Panc1 (cell line): ENCODE results near the gene SORL1. TPM values are rescaled to one million over a fixed set of nuclear protein-coding genes. Genes with fewer than 3 reads are reported as not detected.

Source experiments
- ATAC-seq: fragments of 200-7000 bp; cut with Tn5 transposase; 2 replicates; pipeline ENCODE4 v1.9.1; 2020; ENCODE audit warnings: mild to moderate bottlenecking, moderate library complexity
- BruUV-seq: library from RNA; stranded (reverse); fragments of 400-500 nt; replicated peaks from 2 replicates; lab custom pipeline; 2021; lab: Mats Ljungman, UMichigan
- CTCF ChIA-PET: fragments of 300-600 bp; sonication (Branson Sonifier 250); formaldehyde crosslinking; loops from one replicate; lab custom pipeline; 2022; ENCODE audit warnings: antibody characterized with exemption; lab: Charles Lee
- POLR2A ChIA-PET: fragments of 300-600 bp; sonication (Branson Sonifier 250); formaldehyde crosslinking; loops from one replicate; lab custom pipeline; 2022; ENCODE audit warnings: antibody characterized with exemption; lab: Charles Lee
- DNase-seq: peaks from one replicate; pipeline ENCODE4 v3.0.0-alpha.2; 2010; ENCODE audit warnings: low read depth, low spot score
- H3K27ac ChIP-seq: 2 replicates; pipeline ENCODE4 v1.5.1; 2011; ENCODE audit warnings: mild to moderate bottlenecking, low read length, inconsistent platforms
- H3K27me3 ChIP-seq: fragments of 200-500 bp; sonication (Bioruptor generic); 2 replicates; pipeline ENCODE4 v1.6.0; 2014; ENCODE audit warnings: low read length, inconsistent platforms; ENCODE audit not compliant: control insufficient read depth, insufficient read depth
- H3K36me3 ChIP-seq: fragments of 200-500 bp; sonication (Bioruptor generic); 2 replicates; pipeline ENCODE4 v1.5.1; 2014; ENCODE audit warnings: inconsistent platforms, mild to moderate bottlenecking, low read length, moderate library complexity; ENCODE audit not compliant: control insufficient read depth, insufficient read depth
- H3K4me1 ChIP-seq: 2 replicates; pipeline ENCODE4 v1.5.1; 2011; ENCODE audit warnings: inconsistent platforms, mild to moderate bottlenecking, low read length, moderate library complexity; ENCODE audit not compliant: control insufficient read depth, insufficient read depth
- H3K4me3 ChIP-seq, 2 experiments: 2 replicates each; pipeline ENCODE4 v1.5.1; 2011 to 2012; ENCODE audit warnings: low read depth in 2 of 2, low read length in 2 of 2, mild to moderate bottlenecking in 2 of 2, inconsistent platforms in 1 of 2, moderate library complexity in 1 of 2
- H3K9me3 ChIP-seq: fragments of 200-500 bp; sonication (Bioruptor generic); 2 replicates; pipeline ENCODE4 v1.5.1; 2014; ENCODE audit warnings: low read depth, mild to moderate bottlenecking, inconsistent platforms, low read length, moderate library complexity; ENCODE audit not compliant: control insufficient read depth, insufficient read depth
- CTCF ChIP-seq: fragments of 450-650 bp; IDR thresholded peaks from 2 replicates; pipeline ENCODE4 v1.5.1; 2017; ENCODE audit warnings: mild to moderate bottlenecking
- POLR2AphosphoS5 ChIP-seq: IDR thresholded peaks from 2 replicates; pipeline ENCODE4 v1.6.1; 2012; ENCODE audit warnings: mild to moderate bottlenecking, low read depth, low read length, moderate library complexity
- REST ChIP-seq, 2 experiments: IDR thresholded peaks; 2 replicates each; pipeline ENCODE4 v1.6.1; 2011 to 2012; ENCODE audit warnings: low read depth in 2 of 2, control low read depth in 1 of 2, low read length in 1 of 2, mild to moderate bottlenecking in 1 of 2, moderate library complexity in 1 of 2; ENCODE audit not compliant: insufficient read depth in 1 of 2
- SIN3A ChIP-seq: IDR thresholded peaks from 2 replicates; pipeline ENCODE4 v1.6.1; 2012; ENCODE audit warnings: low read depth, mild to moderate bottlenecking, low read length, moderate library complexity, borderline replicate concordance; ENCODE audit not compliant: insufficient read depth
- TCF7L2 ChIP-seq: IDR thresholded peaks from 2 replicates; pipeline ENCODE4 v1.6.1; 2011; ENCODE audit warnings: mild to moderate bottlenecking, low read depth, low read length, inconsistent platforms
- in situ Hi-C: cut with HindIII; loops from 2 replicates; pipeline ENCODE4 v1.10.0; 2016; ENCODE audit warnings: low sequenced_read_pairs, low pct_unique_long_range_greater_than_20kb
- intact Hi-C: fragments of 100-400 bp; cut with micrococcal nuclease; formaldehyde crosslinking; loops from one replicate; pipeline ENCODE4 v1.10.0; 2022; ENCODE audit not compliant: unreplicated experiment
- total RNA-seq: library from RNA; stranded (reverse); gene quantifications from one replicate; pipeline ENCODE4 v1.2.1, GENCODE V29; 2021; ENCODE audit not compliant: unreplicated experiment

SORL1 gene
- total RNA-seq, 1 experiment from 2014 or later, result 36.3 TPM

GRCh38 chr11:121576531-121576930, 124.4 kb downstream of the SORL1 start:
- intact Hi-C loops, result no loop called here
- Histone ChIP-seq H3K9me3 (no peaks in the 10 kb centered on the region), H3K27me3 (no peaks in the 10 kb centered on the region), H3K4me3 (no peak overlapping the region), H3K36me3 (no peaks in the 10 kb centered on the region), H3K27ac (no peak overlapping the region), H3K4me1 (no peaks in the 10 kb centered on the region)
- ChIA-PET POLR2A (no interaction called here), CTCF (interaction anchor here (0.5 to 0.6 kb wide), 2 partner anchors 147 to 577 kb away, joined by 3 to 4 read pairs; no protein-coding TSS in a partner anchor)
- no peak for ATAC-seq
- no TSS peak for BruUV-seq
- DNase-seq, result no peak
- in situ Hi-C loops, result no loop called here
- TF ChIP-seq POLR2AphosphoS5, result no peak
- TF ChIP-seq TCF7L2, result no peak
- TF ChIP-seq REST (IDR thresholded peaks at IDR 0.05; ENCODE audit: insufficient read depth in 1 of 2, low read depth in 2 of 2, low read length in 1 of 2), result no peak
- TF ChIP-seq SIN3A, result no peak
- TF ChIP-seq CTCF, result no peak

- ChIA-PET POLR2A (no interaction called here), CTCF (interaction anchor here (0.6 kb wide), 1 partner anchor 148 kb away, joined by 4 read pairs; no protein-coding TSS in a partner anchor)
- BruUV-seq, result no TSS peak
- ATAC-seq, result no peak
- Histone ChIP-seq H3K36me3 (no peaks in the 10 kb centered on the region), H3K4me3 (no peak overlapping the region), H3K9me3 (no peaks in the 10 kb centered on the region), H3K4me1 (no peaks in the 10 kb centered on the region), H3K27me3 (no peaks in the 10 kb centered on the region), H3K27ac (no peak overlapping the region)
- intact Hi-C loops (no loop called here), in situ Hi-C loops (no loop called here)
- no peak for DNase-seq
- TF ChIP-seq REST (IDR thresholded peaks at IDR 0.05; ENCODE audit: insufficient read depth in 1 of 2, low read depth in 2 of 2, low read length in 1 of 2), result no peak
- TF ChIP-seq CTCF, result no peak
- TF ChIP-seq SIN3A, result no peak
- TF ChIP-seq TCF7L2, result no peak
- no peak for TF ChIP-seq POLR2AphosphoS5
These were observed 125.2 kb downstream of the SORL1 start for GRCh38 chr11:121577106-121577848.
